GM18502 (cell line): Measurements from ENCODE around the gene ARCN1.

Source experiments
- ATAC-seq: cut with Tn5 transposase; IDR thresholded peaks from one replicate; pipeline ENCODE4 v1.9.1; 2021; ENCODE audit warnings: mild to moderate bottlenecking; ENCODE audit not compliant: unreplicated experiment, poor library complexity

Gene ARCN1

DNA sequence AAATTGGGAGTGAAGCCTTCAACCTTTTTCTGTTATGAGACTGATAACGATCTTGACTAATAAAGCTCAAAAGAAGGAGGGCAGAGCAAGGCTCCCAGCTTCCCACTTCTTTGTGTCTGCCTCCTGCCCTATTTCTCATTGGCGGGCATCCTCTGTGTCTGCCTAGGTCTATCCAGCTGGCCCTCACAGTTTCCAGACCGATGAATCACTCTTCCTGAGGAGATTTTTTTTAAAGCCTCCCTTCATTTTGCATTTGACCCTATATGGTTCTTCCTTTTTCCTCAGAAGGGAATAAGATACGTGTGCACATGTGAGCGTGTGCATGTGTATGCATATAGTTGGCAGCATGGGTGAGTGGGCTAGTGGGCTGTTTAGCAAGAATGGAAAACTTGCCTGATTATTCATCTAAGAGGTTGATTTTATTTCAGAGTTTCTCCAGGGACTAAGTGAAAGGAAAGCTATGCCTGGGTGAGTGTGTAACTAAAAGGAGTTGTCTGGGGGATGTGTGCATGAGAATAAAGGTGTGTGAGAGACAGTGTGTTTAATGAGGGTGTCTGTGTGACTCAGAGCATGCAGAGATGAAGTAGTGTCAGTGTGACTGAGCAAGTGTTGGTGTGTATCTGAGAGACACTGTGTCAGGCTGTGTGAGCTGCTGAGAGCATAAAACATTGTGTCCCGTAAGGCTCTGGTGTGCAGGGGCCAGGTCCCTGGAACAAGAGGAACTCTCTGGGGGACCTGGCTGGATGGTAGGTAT lies 47.4 kb downstream of the ARCN1 start:
- no peak for ATAC-seq

DNA sequence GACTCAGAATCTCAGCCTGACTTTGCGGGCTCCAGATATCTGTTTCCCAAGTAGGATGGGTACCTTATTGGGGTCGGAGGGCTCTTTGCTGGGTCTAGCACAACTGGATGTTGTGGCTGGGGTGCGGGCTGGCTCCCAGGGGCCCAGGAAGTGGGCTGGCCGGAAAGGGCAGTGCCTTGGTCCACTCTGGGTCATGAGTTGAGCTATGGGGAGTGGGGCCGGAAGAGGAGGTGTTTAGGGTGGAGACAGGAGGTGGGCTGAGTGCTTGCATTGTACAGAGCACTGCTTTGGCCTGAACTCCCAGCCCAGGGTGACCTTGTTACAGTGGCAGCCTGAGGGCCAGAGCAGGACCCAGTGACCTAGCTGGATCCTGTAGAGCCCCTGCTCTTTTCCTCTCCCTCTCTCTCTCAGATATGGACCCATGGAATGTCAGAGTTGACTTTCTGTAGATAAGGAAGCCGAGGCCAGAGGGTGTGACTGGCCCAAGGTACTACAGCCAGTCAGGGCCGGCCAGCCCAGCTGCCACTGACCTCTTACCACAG lies 48.4 kb downstream of the ARCN1 start:
- ATAC-seq, result no peak

GRCh38 chr11:118621071-118621783 lies 49.0 kb downstream of the ARCN1 start:
- ATAC-seq, result no peak

GRCh38 chr11:118621784-118622375 lies 49.7 kb downstream of the ARCN1 start:
- no peak for ATAC-seq

- no peak for ATAC-seq
Observed at GRCh38 chr11:118622376-118623268, 50.4 kb downstream of the ARCN1 start.

DNA sequence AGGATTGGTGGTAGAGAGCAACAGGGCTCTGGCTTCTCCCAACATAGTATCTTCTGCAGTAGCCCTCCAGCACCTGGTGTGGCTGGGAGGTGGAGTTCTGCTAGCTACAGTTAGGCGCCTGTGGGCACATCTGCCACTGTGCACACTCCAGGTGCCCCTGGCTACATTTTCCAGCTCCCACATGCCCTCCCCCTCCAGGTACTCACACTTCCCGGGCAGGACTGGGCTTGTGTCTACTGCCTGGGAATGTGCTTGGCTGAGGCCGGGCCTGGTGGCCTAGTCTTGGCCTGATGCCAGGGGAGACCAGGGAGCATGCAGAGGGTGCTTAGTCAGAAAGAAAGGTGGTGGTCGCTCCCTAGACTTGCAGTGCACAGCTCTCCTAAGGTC lies 51.1 kb downstream of the ARCN1 start:
- no peak for ATAC-seq

GRCh38 chr11:118625036-118625690 lies 53.0 kb downstream of the ARCN1 start:
- no peak for ATAC-seq

DNA sequence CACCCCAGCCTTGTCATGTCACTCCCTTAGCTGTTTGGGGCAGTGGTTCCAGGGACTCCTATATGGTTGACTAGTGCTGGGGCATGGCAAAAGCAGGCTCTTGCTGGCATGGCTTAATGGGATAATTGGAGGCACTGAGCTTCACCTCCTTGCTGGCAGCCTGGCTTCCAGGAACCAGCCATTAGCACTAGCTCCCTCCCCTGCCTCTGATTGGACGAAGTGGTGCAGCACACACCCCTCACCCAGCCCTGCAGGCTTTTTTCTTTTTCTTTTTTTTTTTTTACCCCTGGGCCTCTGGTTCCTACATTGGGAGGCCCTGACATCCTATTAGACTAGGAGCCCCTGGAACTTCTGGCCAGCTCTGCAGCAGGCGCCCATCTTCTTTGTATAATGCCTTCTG lies 53.8 kb downstream of the ARCN1 start:
- no peak for ATAC-seq

GRCh38 chr11:118627566-118627965 lies 55.4 kb downstream of the ARCN1 start:
- no peak for ATAC-seq

DNA sequence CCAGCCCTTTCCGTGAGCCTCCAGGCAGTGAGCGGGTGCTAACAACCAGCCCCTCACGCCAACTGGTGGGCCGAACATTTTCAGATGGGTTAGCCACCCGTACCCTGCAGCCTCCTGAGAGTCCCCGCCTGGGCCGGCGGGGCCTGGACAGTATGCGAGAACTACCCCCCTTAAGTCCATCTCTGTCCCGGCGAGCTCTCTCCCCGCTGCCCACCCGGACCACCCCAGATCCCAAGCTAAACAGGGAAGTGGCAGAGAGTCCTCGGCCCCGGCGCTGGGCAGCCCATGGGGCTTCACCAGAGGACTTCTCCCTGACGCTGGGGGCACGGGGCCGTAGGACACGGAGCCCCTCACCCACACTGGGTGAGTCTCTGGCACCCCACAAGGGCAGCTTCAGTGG lies 55.8 kb downstream of the ARCN1 start:
- ATAC-seq, result no peak

- no peak for ATAC-seq
Observed at GRCh38 chr11:118628432-118628831, 56.2 kb downstream of the ARCN1 start.

GRCh38 chr11:118628861-118629549 lies 56.8 kb downstream of the ARCN1 start:
- ATAC-seq, result no peak

DNA sequence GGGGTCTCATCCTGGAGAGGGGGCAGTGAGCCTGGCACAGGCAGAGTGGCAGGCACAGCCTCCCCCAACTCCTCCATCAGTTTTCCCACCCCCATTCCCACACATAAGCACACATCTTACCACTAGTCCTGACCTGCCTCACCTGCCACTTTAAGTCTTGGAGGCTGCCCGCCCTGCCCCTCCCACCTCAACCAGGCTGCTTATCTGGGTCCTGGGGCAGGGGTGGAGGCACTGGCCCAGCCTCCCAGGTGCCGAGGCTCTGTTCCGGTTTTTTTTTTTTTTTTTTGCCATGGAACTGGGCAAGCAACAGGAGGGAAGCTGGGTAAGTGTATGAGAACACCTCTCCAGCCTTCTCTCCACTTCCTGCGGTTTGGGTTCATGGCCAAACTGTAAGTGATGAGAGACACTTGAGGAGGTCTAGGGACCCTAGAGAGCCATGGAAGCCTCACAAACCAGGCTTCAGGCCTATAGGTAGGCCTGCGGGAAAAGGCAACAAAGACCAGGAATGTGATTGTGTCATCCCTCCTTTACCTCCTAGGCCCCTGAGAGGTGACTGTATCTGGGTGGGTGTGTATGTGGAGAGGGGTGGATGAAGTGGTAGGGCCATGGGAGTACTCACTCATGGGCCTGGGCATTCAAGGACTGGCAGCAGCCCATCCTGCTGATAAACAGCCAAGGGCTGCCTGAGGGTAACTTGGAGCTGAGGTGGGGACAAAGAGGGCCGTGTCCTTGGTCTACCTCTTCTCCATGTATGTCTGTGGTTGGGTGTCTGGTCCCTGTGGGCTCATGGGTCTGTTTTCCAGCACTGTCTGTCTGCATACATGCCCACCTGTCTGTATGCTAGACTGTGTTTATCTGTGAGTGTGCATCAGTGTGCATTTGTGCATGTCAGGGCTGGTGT lies 57.8 kb downstream of the ARCN1 start:
- no peak for ATAC-seq

- no peak for ATAC-seq
Observed at GRCh38 chr11:118631142-118631909, 59.1 kb downstream of the ARCN1 start.

GRCh38 chr11:118632577-118633318 lies 60.5 kb downstream of the ARCN1 start:
- no peak for ATAC-seq

GRCh38 chr11:118633319-118633690 lies 61.1 kb downstream of the ARCN1 start:
- ATAC-seq, result no peak

DNA sequence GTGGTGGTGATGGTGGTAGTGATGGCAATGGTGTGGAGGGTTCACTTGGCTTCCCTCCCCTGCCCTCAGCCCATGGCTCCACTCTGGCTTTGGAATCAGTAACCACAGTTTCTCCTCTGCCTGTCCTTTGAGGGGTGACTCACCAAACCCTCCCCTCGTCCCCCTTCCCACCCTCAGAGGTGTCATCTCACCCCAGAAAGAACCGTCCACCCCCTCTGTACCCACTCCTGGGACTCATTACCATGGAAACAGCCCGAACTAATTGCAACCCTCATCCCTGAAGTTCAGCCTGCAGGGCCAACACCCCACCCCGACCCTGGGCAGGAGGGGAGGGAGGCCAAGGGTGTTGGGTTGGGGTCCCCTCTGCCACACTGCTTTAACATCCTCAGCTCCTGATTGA lies 61.8 kb downstream of the ARCN1 start:
- ATAC-seq, result no peak
